HepG2 (cell line): ENCODE data around the gene CARHSP1. TPM values are rescaled to one million over a fixed set of nuclear protein-coding genes. Genes with fewer than 3 reads are reported as not detected.

Source experiments
- ARHGAP35 ChIP-seq: sonication (generic); formaldehyde crosslinking; IDR thresholded peaks from 2 replicates; pipeline ENCODE4 v1.9.0; 2022; ENCODE audit warnings: mild to moderate bottlenecking, inconsistent platforms, moderate library complexity, missing genetic modification reagents, borderline replicate concordance
- ARNT ChIP-seq: fragments of 450-650 bp; IDR thresholded peaks from 2 replicates; pipeline ENCODE4 v1.6.1; 2017
- ASH2L ChIP-seq: fragments of 300-600, 200-600 bp; sonication (generic); IDR thresholded peaks from 2 replicates; pipeline ENCODE4 v1.7.0; 2017; ENCODE audit warnings: low read depth, mild to moderate bottlenecking, moderate library complexity, mixed read lengths, low read length; ENCODE audit not compliant: insufficient read length
- ATAD3A ChIP-seq: sonication (generic); formaldehyde crosslinking; IDR thresholded peaks from 2 replicates; pipeline ENCODE4 v1.4.0; 2020; ENCODE audit warnings: missing genetic modification reagents
- ETV6 ChIP-seq: sonication (generic); formaldehyde crosslinking; conservative IDR thresholded peaks from 2 replicates; pipeline ENCODE4 v1.4.0; 2020; ENCODE audit warnings: missing genetic modification reagents
- FOXP1 ChIP-seq, 2 experiments: fragments of 450-650 bp in 1 of 2; IDR thresholded peaks; 2 replicates each; pipeline ENCODE4 v1.6.1; 2017 to 2018; ENCODE audit warnings: antibody characterized with exemption in 1 of 2
- GLMP ChIP-seq: sonication (generic); formaldehyde crosslinking; IDR thresholded peaks from 2 replicates; pipeline ENCODE4 v1.9.0; 2021; ENCODE audit warnings: missing genetic modification reagents, mild to moderate bottlenecking, borderline replicate concordance
- GPN1 ChIP-seq: sonication (generic); formaldehyde crosslinking; IDR thresholded peaks from 2 replicates; pipeline ENCODE4 v1.5.1; 2020; ENCODE audit warnings: missing genetic modification reagents, borderline replicate concordance
- HHEX ChIP-seq: IDR thresholded peaks from 2 replicates; pipeline ENCODE4 v1.6.1; 2016; ENCODE audit warnings: control low read depth
- HNRNPUL1 ChIP-seq: fragments of 200-400 bp; formaldehyde crosslinking; IDR thresholded peaks from 2 replicates; pipeline ENCODE4 v1.6.1; 2017; ENCODE audit warnings: low read depth, mild to moderate bottlenecking, low read length, moderate library complexity
- IRF1 ChIP-seq: sonication (generic); formaldehyde crosslinking; IDR thresholded peaks from 2 replicates; pipeline ENCODE4 v1.4.0; 2020; ENCODE audit warnings: low read depth, mild to moderate bottlenecking, missing genetic modification reagents
- MED8 ChIP-seq: sonication (generic); formaldehyde crosslinking; IDR thresholded peaks from 2 replicates; pipeline ENCODE4 v1.8.1; 2023; ENCODE audit warnings: mild to moderate bottlenecking, missing genetic modification reagents; ENCODE audit not compliant: insufficient replicate concordance
- NR2F2 ChIP-seq: IDR thresholded peaks from 2 replicates; pipeline ENCODE4 v1.6.1; 2012; ENCODE audit warnings: low read depth, inconsistent platforms, borderline replicate concordance
- POLR2AphosphoS2 ChIP-seq: IDR thresholded peaks from 2 replicates; pipeline ENCODE4 v1.6.1; 2011; ENCODE audit warnings: low read depth, low read length, improper control_type of control experiment
- ZBTB3 ChIP-seq: sonication (generic); formaldehyde crosslinking; IDR thresholded peaks from 2 replicates; pipeline ENCODE4 v1.4.0; 2020; ENCODE audit warnings: low read depth, mild to moderate bottlenecking, moderate library complexity, missing genetic modification reagents, borderline replicate concordance
- ZFAT ChIP-seq: sonication (generic); formaldehyde crosslinking; conservative IDR thresholded peaks from 2 replicates; pipeline ENCODE4 v1.8.1; 2023; ENCODE audit warnings: missing genetic modification reagents, inconsistent platforms
- ZKSCAN5 ChIP-seq: sonication (generic); formaldehyde crosslinking; IDR thresholded peaks from 2 replicates; pipeline ENCODE4 v1.5.1; 2020; ENCODE audit warnings: mild to moderate bottlenecking, missing genetic modification reagents
- ZNF230 ChIP-seq: sonication (generic); formaldehyde crosslinking; IDR thresholded peaks from 2 replicates; pipeline ENCODE4 v1.4.0; 2020; ENCODE audit warnings: mild to moderate bottlenecking, missing genetic modification reagents
- ZNF24 ChIP-seq: fragments of 450-650 bp; IDR thresholded peaks from 2 replicates; pipeline ENCODE4 v1.6.1; 2017; ENCODE audit warnings: antibody characterized with exemption, mild to moderate bottlenecking
- ZNF296 ChIP-seq: sonication (generic); formaldehyde crosslinking; conservative IDR thresholded peaks from 2 replicates; pipeline ENCODE4 v1.5.0; 2020; ENCODE audit warnings: mild to moderate bottlenecking, missing genetic modification reagents
- ZNF569 ChIP-seq: sonication (generic); formaldehyde crosslinking; IDR thresholded peaks from 2 replicates; pipeline ENCODE4 v1.5.0; 2020; ENCODE audit warnings: mild to moderate bottlenecking, missing genetic modification reagents, moderate library complexity, borderline replicate concordance
- polyA plus RNA-seq, 8 experiments: library from polyadenylated mRNA; depleted of rRNA in 3 of 8; stranded (reverse) in 7 of 8; unstranded in 1 of 8; fragments of >200 nt; fragmentation: Illumina TruSeq in 4 of 8; extraction: Trizol in 4 of 8; gene quantifications; 2 replicates each; pipeline versions ENCODE4 v1.2.1 to v1.2.3, GENCODE V29; 2011 to 2016; ENCODE audit warnings: low read depth in 4 of 8, missing spikeins in 1 of 8, mixed read lengths in 1 of 8; ENCODE audit not compliant: insufficient read depth in 1 of 8
- total RNA-seq, 5 experiments: library from RNA; depleted of rRNA; stranded (reverse); fragments of >200 nt; fragmentation: Illumina TruSeq; extraction: Trizol; gene quantifications; 2 replicates each; pipeline ENCODE4 v1.2.3, GENCODE V29; 2016; ENCODE audit warnings: low read depth in 1 of 5
- TF ChIP-seq, protein P1 (sequence below): fragments of 450-650 bp; IDR thresholded peaks from 2 replicates; pipeline ENCODE4 v1.6.1; 2016
- TF ChIP-seq, protein P2 (sequence below): IDR thresholded peaks from 2 replicates; pipeline ENCODE4 v1.6.1; 2016; ENCODE audit warnings: mild to moderate bottlenecking
- TF ChIP-seq, protein P3 (sequence below): sonication (generic); formaldehyde crosslinking; IDR thresholded peaks from 2 replicates; pipeline ENCODE4 v1.8.0; 2022; ENCODE audit warnings: low read depth, missing genetic modification reagents

Gene CARHSP1
- total and polyA plus RNA-seq, 2 of the 13 experiments (the other 11 are each of a cell fraction or from before 2014, with no cell fraction given), result 173 to 345 TPM

GRCh38 chr16:8850279-8850885, 18.4 kb downstream of the CARHSP1 start (continued):
- no peak for TF ChIP-seq FOXP1 (IDR thresholded peaks at IDR 0.05)
- TF ChIP-seq FOXP1 (CRISPR knock-in tag; IDR thresholded peaks at IDR 0.05), result peak; percentile 49
- TF ChIP-seq, protein P1, sequence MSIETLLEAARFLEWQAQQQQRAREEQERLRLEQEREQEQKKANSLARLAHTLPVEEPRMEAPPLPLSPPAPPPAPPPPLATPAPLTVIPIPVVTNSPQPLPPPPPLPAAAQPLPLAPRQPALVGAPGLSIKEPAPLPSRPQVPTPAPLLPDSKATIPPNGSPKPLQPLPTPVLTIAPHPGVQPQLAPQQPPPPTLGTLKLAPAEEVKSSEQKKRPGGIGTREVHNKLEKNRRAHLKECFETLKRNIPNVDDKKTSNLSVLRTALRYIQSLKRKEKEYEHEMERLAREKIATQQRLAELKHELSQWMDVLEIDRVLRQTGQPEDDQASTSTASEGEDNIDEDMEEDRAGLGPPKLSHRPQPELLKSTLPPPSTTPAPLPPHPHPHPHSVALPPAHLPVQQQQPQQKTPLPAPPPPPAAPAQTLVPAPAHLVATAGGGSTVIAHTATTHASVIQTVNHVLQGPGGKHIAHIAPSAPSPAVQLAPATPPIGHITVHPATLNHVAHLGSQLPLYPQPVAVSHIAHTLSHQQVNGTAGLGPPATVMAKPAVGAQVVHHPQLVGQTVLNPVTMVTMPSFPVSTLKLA, result no peak
- TF ChIP-seq ARNT, result no peak
- no peak for TF ChIP-seq ZNF24
- TF ChIP-seq, protein P2, sequence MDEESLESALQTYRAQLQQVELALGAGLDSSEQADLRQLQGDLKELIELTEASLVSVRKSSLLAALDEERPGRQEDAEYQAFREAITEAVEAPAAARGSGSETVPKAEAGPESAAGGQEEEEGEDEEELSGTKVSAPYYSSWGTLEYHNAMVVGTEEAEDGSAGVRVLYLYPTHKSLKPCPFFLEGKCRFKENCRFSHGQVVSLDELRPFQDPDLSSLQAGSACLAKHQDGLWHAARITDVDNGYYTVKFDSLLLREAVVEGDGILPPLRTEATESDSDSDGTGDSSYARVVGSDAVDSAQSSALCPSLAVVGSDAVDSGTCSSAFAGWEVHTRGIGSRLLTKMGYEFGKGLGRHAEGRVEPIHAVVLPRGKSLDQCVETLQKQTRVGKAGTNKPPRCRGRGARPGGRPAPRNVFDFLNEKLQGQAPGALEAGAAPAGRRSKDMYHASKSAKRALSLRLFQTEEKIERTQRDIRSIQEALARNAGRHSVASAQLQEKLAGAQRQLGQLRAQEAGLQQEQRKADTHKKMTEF (CRISPR knock-in tag), result peak; percentile 92
- peak; percentile 91 for TF ChIP-seq ARHGAP35 (CRISPR knock-in tag)
- no peak for TF ChIP-seq ZFAT
- no peak for TF ChIP-seq ZKSCAN5 (CRISPR knock-in tag)
- no peak; the same call in 1 of the 2 replicates for TF ChIP-seq POLR2AphosphoS2
- 0 out of 2 replicates have a peak, but pooled peaks have one; percentile 65 for TF ChIP-seq ZNF230
- no peak for TF ChIP-seq IRF1
- no peak for TF ChIP-seq ATAD3A (CRISPR knock-in tag)
- 0 out of 2 replicates have a peak, but pooled peaks have one; percentile 70 for TF ChIP-seq ZBTB3 (CRISPR knock-in tag)
- peak; percentile 76 for TF ChIP-seq NR2F2
- no peak for TF ChIP-seq MED8 (CRISPR knock-in tag)
- TF ChIP-seq ASH2L, result peak; percentile 11
- no peak for TF ChIP-seq GPN1 (CRISPR knock-in tag)
- no peak for TF ChIP-seq ZNF296 (CRISPR knock-in tag)
- TF ChIP-seq, protein P3, sequence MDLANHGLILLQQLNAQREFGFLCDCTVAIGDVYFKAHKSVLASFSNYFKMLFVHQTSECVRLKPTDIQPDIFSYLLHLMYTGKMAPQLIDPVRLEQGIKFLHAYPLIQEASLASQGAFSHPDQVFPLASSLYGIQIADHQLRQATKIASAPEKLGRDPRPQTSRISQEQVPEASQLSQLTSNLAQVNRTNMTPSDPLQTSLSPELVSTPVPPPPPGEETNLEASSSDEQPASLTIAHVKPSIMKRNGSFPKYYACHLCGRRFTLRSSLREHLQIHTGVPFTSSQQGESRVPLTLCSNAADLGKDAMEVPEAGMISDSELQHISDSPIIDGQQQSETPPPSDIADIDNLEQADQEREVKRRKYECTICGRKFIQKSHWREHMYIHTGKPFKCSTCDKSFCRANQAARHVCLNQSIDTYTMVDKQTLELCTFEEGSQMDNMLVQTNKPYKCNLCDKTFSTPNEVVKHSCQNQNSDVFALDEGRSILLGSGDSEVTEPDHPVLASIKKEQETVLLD (CRISPR knock-in tag), result no peak
- TF ChIP-seq GLMP (CRISPR knock-in tag), result no peak
- no peak for TF ChIP-seq HNRNPUL1
- no peak; the same call in 1 of the 2 replicates for TF ChIP-seq ETV6
- no peak for TF ChIP-seq HHEX (CRISPR knock-in tag)
- no peak for TF ChIP-seq ZNF569 (CRISPR knock-in tag)
